ENCODE results near the gene SLK. TPM values are rescaled to one million over a fixed set of nuclear protein-coding genes. Genes with fewer than 3 reads are reported as not detected.

Gene SLK
- total and polyA plus RNA-seq, 2 donors from 2014 or later: 12.3 to 45.5 TPM

DNA sequence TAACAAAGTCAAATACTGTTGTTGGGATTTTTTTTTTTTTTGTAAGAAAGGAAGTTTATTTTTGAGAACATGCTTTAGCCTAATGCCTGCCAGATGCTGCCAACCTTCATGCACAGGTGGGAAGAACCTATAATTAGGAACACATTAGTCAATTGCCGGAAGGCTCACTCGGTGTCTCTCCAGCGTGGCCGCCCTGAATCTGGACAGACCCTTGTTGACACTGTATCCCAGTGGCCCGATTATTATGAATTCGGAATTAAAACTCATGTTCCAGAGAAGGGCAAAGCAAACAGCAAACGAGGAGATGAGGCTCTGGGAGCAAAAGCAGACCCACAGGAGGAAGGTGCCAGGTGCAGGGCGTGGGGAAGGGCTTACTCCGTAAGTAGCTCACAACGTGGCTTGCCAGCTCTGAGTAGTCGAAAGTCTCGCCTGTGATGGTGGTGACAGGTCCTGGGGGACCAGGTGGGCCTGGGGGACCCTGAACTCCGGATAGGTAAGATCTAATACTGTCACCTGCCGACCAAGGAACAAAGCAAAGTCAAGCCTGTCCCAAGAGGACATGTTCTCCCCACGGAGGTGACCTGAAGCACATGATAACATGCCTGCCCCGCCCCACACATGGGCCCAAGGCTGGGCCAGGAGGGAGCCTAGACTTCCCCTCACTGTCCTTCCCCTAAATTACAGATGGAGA is 70.5 kb downstream of the SLK start:
- H3K4me3 ChIP-seq (ENCODE audit: low read length in 3 of 3): no peak overlapping the region
- TF ChIP-seq, protein P1, sequence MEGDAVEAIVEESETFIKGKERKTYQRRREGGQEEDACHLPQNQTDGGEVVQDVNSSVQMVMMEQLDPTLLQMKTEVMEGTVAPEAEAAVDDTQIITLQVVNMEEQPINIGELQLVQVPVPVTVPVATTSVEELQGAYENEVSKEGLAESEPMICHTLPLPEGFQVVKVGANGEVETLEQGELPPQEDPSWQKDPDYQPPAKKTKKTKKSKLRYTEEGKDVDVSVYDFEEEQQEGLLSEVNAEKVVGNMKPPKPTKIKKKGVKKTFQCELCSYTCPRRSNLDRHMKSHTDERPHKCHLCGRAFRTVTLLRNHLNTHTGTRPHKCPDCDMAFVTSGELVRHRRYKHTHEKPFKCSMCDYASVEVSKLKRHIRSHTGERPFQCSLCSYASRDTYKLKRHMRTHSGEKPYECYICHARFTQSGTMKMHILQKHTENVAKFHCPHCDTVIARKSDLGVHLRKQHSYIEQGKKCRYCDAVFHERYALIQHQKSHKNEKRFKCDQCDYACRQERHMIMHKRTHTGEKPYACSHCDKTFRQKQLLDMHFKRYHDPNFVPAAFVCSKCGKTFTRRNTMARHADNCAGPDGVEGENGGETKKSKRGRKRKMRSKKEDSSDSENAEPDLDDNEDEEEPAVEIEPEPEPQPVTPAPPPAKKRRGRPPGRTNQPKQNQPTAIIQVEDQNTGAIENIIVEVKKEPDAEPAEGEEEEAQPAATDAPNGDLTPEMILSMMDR (IDR thresholded peaks at IDR 0.05; ENCODE audit: borderline replicate concordance, extremely low read depth, insufficient read depth): no peak
- no peak for FAIRE-seq
- no peak overlapping the region for H3K9ac ChIP-seq (ENCODE audit: low read length in 3 of 3)
- H3K27me3 ChIP-seq (ENCODE audit: control insufficient read depth, insufficient read depth, low read length): no peaks in the 10 kb centered on the region
- H3K4me1 ChIP-seq (ENCODE audit: control insufficient read depth in 2 of 3, insufficient read depth in 2 of 3, low read depth in 1 of 3, low read length in 3 of 3): no peaks in the 10 kb centered on the region
- H3K27ac ChIP-seq (ENCODE audit: low read depth in 2 of 2, low read length in 2 of 2): no peak overlapping the region
- no peaks in the 10 kb centered on the region for H3K9me3 ChIP-seq (ENCODE audit: control insufficient read depth in 2 of 3, insufficient read depth in 1 of 3, low read length in 3 of 3)
- H3K36me3 ChIP-seq (ENCODE audit: control insufficient read depth in 2 of 3, insufficient read depth in 3 of 3, low read length in 3 of 3): no peaks in the 10 kb centered on the region
- intact Hi-C loops (cut with DNase I): no loop called here
- DNase-seq: no peak

DNA sequence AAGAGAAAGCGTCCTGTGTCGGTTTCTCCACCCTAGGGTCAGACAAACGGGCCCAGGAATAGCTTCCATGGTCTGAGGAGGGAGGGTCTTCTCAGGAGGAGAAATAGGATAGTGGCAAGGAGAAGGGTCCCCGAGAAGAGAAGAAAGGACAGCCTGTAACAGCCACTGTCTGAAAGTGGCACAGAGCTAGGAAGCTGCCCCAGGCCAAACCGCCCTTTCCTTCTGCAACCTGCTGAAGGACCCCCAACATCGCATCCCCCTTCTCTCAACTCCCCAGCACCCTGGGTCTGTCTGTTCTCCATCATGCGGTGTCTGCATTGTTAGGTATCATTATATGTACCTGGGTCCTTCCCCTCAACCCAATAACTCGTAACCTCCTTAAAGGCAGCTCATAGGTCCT is 71.6 kb downstream of the SLK start:
- no peak for FAIRE-seq
- no peaks in the 10 kb centered on the region for H3K36me3 ChIP-seq (ENCODE audit: control insufficient read depth in 2 of 3, insufficient read depth in 3 of 3, low read length in 3 of 3)
- peak in 1 of 5 donors; percentile 1 for DNase-seq
- no peak overlapping the region for H3K9ac ChIP-seq (ENCODE audit: low read length in 3 of 3)
- no peaks in the 10 kb centered on the region for H3K27me3 ChIP-seq (ENCODE audit: control insufficient read depth, insufficient read depth, low read length)
- H3K4me1 ChIP-seq (ENCODE audit: control insufficient read depth in 2 of 3, insufficient read depth in 2 of 3, low read depth in 1 of 3, low read length in 3 of 3): no peaks in the 10 kb centered on the region
- intact Hi-C loops (cut with DNase I): no loop called here
- H3K27ac ChIP-seq (ENCODE audit: low read depth in 2 of 2, low read length in 2 of 2): no peak overlapping the region
- H3K4me3 ChIP-seq (ENCODE audit: low read length in 3 of 3): no peak overlapping the region
- no peaks in the 10 kb centered on the region for H3K9me3 ChIP-seq (ENCODE audit: control insufficient read depth in 2 of 3, insufficient read depth in 1 of 3, low read length in 3 of 3)
- TF ChIP-seq, protein P1 (IDR thresholded peaks at IDR 0.05; ENCODE audit: borderline replicate concordance, extremely low read depth, insufficient read depth): no peak

DNA sequence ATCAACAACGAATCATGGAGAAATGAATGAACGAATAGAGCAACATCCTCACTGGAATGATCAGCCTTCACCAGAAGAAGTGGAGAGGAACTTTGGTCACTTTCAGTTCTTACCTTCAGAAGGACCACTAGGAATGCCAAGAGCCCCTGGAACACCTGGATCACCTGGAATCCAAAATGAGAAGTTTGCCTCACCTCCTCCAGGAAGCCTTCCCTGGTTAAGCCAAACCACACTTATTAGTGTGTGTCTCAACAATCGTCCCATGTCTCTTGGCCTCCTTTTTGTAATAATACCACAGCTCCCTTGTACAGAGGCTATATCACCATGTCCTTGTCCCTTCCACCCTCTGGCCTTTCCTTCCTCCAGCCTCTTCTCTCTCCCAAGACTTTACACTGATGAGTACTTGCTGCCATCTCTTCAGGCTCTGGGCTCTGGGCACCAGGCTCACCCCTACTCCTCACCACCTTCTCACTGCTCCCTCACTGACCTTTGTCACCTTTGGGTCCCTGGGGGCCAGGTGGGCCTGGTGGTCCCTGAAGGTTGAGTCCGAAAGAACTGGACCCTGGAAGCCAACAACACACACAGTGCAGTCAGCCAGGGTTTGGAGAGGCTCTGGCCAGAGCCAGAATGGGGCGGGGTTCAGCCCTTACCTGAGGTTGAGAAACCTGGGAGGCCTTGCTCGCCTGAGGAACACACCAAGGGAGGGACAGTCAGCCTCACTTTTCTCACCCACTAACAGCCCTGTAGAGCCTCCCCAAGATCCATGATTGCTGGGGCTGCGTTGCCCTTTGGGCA is 72.2 kb downstream of the SLK start:
- no peaks in the 10 kb centered on the region for H3K9me3 ChIP-seq (ENCODE audit: control insufficient read depth in 2 of 3, insufficient read depth in 1 of 3, low read length in 3 of 3)
- H3K4me3 ChIP-seq (ENCODE audit: low read length in 3 of 3): no peak overlapping the region
- no peaks in the 10 kb centered on the region for H3K36me3 ChIP-seq (ENCODE audit: control insufficient read depth in 2 of 3, insufficient read depth in 3 of 3, low read length in 3 of 3)
- no peaks in the 10 kb centered on the region for H3K27me3 ChIP-seq (ENCODE audit: control insufficient read depth, insufficient read depth, low read length)
- no peak for FAIRE-seq
- intact Hi-C loops (cut with DNase I): no loop called here
- H3K27ac ChIP-seq (ENCODE audit: low read depth in 2 of 2, low read length in 2 of 2): no peak overlapping the region
- DNase-seq: no peak
- H3K9ac ChIP-seq (ENCODE audit: low read length in 3 of 3): no peak overlapping the region
- TF ChIP-seq, protein P1 (IDR thresholded peaks at IDR 0.05; ENCODE audit: borderline replicate concordance, extremely low read depth, insufficient read depth): no peak
- no peaks in the 10 kb centered on the region for H3K4me1 ChIP-seq (ENCODE audit: control insufficient read depth in 2 of 3, insufficient read depth in 2 of 3, low read depth in 1 of 3, low read length in 3 of 3)
